ENCODE data around the gene HOXB9.

Gene HOXB9

GRCh38 chr17:48594538-48595277 lies 31.4 kb downstream of the HOXB9 start:
- DNase-seq, result no peak

GRCh38 chr17:48593840-48594537 lies 32.2 kb downstream of the HOXB9 start:
- peak; percentile 82 for DNase-seq

DNA sequence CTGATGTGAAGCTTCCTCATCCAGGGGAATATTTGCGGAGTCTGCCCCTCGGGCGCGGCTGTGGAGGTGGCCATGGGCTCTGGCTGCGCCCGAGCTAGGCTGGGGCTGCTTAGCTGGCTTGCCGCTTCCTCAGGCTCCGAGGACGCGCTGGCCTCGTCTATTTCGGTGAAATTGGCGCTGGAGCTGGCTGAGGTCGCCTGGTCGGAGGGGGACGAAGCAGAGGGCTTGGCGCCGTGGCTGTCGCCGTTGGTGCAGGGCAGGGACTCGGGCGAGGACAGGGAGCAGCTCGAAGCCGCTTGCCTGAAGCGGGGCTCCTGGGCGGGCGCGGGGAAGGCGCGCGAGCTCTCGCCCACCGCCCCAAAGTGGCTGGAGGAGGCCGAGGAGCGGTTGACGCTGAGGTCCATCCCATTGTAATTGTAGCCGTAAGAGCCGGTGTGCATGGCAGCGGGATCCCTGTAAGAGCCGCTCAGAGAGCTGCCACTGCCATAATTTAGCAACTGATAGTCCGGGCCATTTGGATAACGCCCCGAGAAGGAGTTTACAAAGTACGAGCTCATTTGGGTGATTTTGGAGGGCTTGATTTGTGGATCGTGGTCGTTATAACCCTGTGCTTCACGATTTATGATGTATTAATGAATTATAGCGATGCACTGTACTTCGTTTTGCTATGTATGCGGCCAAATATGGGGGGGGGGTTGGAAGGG lies 32.9 kb downstream of the HOXB9 start, which contains the start of gene HOXB5:
Gene HOXB5, minus strand, starts transcription at position 654 of the 704 bp plus-strand sequence. Its CDS starts 97 bp downstream, at position 557.
- DNase-seq, result no peak

- DNase-seq, result no peak
These were observed 33.6 kb downstream of the HOXB9 start for GRCh38 chr17:48592577-48592976.

DNA sequence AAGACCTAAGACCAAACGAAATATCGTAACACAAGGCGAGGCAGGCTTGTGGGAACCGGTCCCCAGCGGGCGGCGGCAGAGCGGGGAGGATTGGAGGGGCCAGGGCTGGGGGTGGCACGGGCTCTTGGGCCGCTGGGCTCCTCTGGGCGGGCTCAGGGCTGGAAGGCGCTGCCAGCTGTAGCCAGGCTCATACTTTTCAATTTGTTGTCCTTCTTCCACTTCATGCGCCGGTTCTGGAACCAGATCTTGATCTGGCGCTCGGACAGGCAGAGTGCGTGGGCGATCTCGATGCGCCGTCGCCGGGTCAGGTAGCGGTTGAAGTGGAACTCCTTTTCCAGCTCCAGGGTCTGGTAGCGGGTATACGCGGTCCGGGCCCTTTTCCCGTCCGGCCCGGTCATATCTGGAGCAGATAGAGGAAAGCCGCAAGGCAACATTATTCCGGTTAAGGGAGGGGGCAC lies 34.1 kb downstream of the HOXB9 start:
- no peak for DNase-seq

GRCh38 chr17:48591255-48592056 lies 34.7 kb downstream of the HOXB9 start:
- no peak for DNase-seq

DNA sequence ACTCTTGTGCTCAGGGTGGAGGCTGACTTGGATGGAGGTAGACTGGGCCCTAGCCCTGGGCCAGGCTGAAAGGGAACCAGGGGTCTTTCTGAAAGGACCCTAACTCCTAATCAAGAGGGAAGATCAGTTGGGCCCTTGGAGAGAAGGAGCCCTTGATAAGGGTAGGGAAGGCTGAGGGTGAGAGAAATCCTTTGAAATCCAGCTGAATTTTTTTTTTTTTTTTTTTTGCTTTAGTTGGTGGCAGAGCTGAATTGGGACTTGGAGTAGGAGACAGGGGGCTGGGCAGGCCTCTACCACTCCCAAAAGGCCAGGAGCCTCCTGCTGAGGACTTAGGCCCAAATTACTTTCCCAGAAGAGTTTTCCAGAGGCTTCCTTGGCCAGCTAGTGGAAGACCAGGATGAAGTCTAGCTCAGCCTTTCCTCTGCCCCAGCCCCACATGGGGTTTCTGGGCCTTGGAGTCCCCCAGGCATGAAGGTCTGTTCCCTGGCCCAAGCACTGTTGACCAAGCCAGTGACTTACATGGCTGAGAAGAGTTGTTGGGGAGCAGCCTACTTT lies 35.5 kb downstream of the HOXB9 start:
- no peak for DNase-seq

DNA sequence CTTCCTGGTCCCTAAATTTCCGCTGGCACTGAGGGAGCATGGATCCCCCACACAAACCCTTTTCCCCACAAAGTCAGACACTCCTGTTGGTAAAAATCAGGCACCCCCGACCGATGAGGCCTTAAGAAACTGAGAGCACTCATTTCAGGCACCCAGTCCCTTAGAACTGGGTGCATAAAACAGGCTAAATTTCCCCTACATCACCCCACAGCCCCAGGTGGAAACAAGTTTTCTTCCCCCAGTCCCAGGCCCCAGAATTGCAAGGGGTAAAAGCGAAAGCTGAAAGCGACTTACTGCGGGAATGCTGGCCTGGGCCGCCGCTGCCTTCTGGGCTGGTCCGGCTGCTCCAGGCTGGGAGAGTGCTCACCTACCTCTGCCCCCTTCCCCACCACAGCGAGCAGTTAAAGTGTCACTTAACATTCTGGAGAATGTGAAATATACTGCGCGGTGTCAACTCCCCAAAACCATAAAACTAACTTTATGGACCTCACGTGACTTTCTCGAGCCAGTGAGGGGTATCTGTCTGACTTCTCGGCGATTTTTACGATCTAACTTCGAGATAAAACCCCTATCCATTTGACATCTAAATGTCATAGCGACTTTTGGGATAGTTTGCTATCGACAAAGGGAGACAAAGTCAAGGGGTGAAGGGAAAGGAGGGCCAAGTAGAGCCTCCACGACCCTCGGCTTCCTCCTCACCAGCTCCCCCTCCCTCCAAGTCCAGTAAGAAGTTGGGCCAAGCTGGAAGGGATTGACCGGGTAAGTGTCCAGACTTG lies 36.1 kb downstream of the HOXB9 start, which contains the start of gene HOXB3:
Gene HOXB3, minus strand, starts transcription at position 411 of the 776 bp plus-strand sequence. CDS start 37,767 bp downstream, outside the sequence.
- DNase-seq, result no peak

DNA sequence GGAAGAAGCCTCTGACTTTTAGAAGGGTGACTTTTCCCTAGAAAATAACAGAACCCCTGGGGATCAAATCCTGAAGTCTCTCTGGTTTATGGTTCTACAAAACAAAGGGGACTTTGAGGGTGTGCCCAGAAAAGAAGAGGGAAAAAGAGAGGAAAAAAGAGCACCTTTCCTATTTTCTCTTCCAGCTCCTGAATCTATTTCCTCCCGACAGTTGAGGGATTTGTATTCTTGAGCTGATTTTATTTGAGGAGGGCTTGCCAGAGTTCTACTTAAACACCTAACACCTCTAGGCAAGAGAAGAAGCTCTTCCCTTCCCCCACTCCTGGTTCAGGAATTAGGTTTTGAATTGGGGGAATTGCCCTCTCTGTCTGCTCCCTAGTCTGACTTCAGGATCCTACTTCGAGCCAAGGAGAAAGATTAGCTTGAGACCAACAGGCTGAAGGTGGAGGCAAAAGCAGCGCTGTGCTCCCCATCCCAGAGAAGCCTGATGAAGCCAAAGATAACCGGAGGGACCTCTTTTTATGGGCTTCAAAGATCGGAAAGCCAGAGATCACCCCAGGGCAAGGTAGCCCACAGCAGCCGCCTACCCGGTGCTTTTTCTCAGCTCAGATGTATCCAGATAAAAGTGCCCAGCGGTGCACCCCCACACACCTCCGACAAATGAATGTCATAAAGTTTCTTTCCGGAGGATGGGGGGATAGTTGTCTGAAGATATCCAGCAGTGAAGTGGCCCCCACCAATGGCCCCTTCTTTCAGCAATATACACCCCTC lies 36.9 kb downstream of the HOXB9 start:
- no peak for DNase-seq

- DNase-seq, result no peak
These were observed 37.6 kb downstream of the HOXB9 start for GRCh38 chr17:48588528-48588927.

GRCh38 chr17:48588074-48588415 lies 38.1 kb downstream of the HOXB9 start:
- no peak for DNase-seq

GRCh38 chr17:48587276-48588073 lies 38.7 kb downstream of the HOXB9 start:
- DNase-seq, result no peak

GRCh38 chr17:48586355-48587258 lies 39.6 kb downstream of the HOXB9 start:
- no peak for DNase-seq

- no peak for DNase-seq
These were observed 41.9 kb downstream of the HOXB9 start for GRCh38 chr17:48584223-48584741.

- no peak for DNase-seq
These were observed 42.4 kb downstream of the HOXB9 start for GRCh38 chr17:48583708-48584222.

DNA sequence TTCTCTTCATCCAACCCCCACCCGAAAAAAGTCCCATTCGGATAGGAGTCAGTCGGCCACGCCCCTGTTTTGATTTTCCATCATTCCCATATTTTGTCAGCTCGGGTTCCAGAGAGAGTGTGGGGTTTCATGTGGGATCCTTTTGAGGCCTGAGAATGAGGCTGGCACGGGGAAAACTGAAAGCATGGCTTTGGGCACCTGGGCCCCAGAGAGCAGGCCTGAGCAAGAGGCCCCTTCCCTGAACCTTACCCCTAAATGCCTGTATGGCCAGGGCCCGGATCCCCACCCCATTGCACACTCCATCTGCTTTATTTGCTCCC lies 43.4 kb downstream of the HOXB9 start:
- DNase-seq, result no peak

DNA sequence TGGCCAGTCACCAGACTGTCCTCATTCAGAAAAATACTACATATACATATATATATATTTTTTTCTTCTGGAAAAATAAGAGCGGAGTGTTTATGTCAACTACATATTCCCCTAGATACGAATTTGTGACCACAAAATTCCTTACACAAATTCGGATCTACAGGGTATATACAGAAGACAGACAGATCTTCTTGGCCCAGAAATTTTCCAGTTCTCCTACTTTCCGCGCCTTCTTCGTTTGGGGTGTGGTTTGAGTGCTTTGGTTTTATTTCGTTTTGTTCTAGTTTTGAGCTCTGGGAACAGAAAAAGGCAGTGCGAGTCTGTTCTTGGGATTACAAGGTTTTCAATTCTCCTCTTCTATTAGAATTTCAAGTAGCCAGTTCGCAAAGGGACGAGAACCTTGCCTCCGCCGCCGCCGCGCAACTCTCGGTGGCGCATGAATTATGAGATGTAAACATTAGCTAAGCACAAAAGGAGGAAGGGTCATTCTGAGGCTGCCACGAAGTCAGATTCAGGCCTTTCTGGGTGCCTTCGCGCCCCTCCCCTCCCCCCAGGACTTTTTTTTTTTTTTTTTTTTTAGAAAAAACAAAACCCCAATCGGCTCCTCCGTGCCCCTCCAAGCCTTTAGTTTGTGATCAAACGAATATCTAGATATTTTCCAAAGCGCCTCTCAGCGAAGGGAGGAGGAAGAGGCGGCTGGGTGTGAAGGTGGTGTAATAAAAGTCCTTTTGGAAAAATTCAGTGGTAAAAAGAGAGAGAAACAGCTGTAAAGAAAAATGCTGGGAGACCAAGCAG lies 46.2 kb downstream of the HOXB9 start:
- no peak for DNase-seq

- DNase-seq, result no peak
These were observed 46.7 kb downstream of the HOXB9 start for GRCh38 chr17:48579471-48579759.
